Choroid plexus epithelial cell (primary cell): Measurements from ENCODE around the gene TRIM27.

Experiments used
- DNase-seq: peaks from one replicate; pipeline ENCODE4 v3.0.0-alpha.2; 2010; ENCODE audit warnings: low read depth
- H3K4me3 ChIP-seq: 2 replicates; pipeline ENCODE4 v1.5.1; 2011; ENCODE audit warnings: low read depth, mild to moderate bottlenecking, control low read depth, low read length, moderate library complexity
- CTCF ChIP-seq: conservative IDR thresholded peaks from 2 replicates; pipeline ENCODE4 v1.5.1; 2011; ENCODE audit warnings: low read depth, mild to moderate bottlenecking, control low read depth, inconsistent platforms, low read length, moderate library complexity

The TRIM27 gene

GRCh38 chr6:28865401-28866204, 58.2 kb downstream of the TRIM27 start:
- no peak overlapping the region for H3K4me3 ChIP-seq
- no peak for TF ChIP-seq CTCF
- DNase-seq: peak; percentile 2

- DNase-seq: no peak
- H3K4me3 ChIP-seq: peak overlapping the region; percentile 77
- TF ChIP-seq CTCF: peak; percentile 48
These were observed 59.4 kb downstream of the TRIM27 start for GRCh38 chr6:28864326-28864923.

- H3K4me3 ChIP-seq: peak overlapping the region; percentile 77
- DNase-seq: peak; percentile 89
- no peak for TF ChIP-seq CTCF
These were observed 60.0 kb downstream of the TRIM27 start for GRCh38 chr6:28863604-28864325.

- no peak for TF ChIP-seq CTCF
- no peak for DNase-seq
- H3K4me3 ChIP-seq: no peak overlapping the region
These were observed 61.7 kb downstream of the TRIM27 start for GRCh38 chr6:28862077-28862476.

GRCh38 chr6:28861339-28861738, 62.4 kb downstream of the TRIM27 start:
- TF ChIP-seq CTCF: no peak
- H3K4me3 ChIP-seq: no peak overlapping the region
- DNase-seq: no peak

- no peak for TF ChIP-seq CTCF
- DNase-seq: no peak
- no peak overlapping the region for H3K4me3 ChIP-seq
These were observed 63.2 kb downstream of the TRIM27 start for GRCh38 chr6:28860581-28860980.
